Activated T-helper 2 cell treated with anti-CD3 and anti-CD28 coated beads, Interferon-gamma antibody, Interleukin-2, Interleukin-4, amounts not matched to agents 10 μg/mL and 5 μg/mL and 100 μg/mL, durations not matched to agents 14 hours and 24 hours and 36 hours (primary cell): ENCODE data around the gene VEGFD. TPM values are rescaled to one million over a fixed set of nuclear protein-coding genes. Genes with fewer than 3 reads are reported as not detected.
"Not testable (repeated sequence)": the region's sequence is repeated elsewhere in the genome, so short reads cannot be mapped to it uniquely, and the experiment has no call there.

Experiments used
- DNase-seq: peaks from one replicate; pipeline ENCODE4 v3.0.0; 2021; ENCODE audit warnings: low spot score
- H3K27ac Mint-ChIP-seq: one replicate; pipeline ENCODE4 v1.8.0; 2021; ENCODE audit warnings: mixed read lengths
- H3K27me3 Mint-ChIP-seq: one replicate; pipeline ENCODE4 v1.8.0; 2021; ENCODE audit warnings: low read depth, mixed read lengths
- H3K36me3 Mint-ChIP-seq: one replicate; pipeline ENCODE4 v1.8.0; 2021; ENCODE audit warnings: low read depth, mixed read lengths
- H3K4me1 Mint-ChIP-seq: one replicate; pipeline ENCODE4 v1.8.0; 2021; ENCODE audit warnings: low read depth, mixed read lengths
- H3K4me3 Mint-ChIP-seq: one replicate; pipeline ENCODE4 v1.8.0; 2021; ENCODE audit warnings: low read depth, mild to moderate bottlenecking, moderate library complexity, mixed read lengths
- H3K9me3 Mint-ChIP-seq: one replicate; pipeline ENCODE4 v1.8.0; 2021; ENCODE audit warnings: mixed read lengths
- intact Hi-C: fragments of 100-400 bp; cut with micrococcal nuclease; formaldehyde crosslinking; loops from one replicate; pipeline ENCODE4 v1.15.1; 2023
- total RNA-seq: library from RNA; stranded (reverse); gene quantifications from 2 replicates; pipeline ENCODE4 v1.2.3, GENCODE V29; 2022

The VEGFD gene
- total RNA-seq, 1 donor from 2014 or later, result not detected

GRCh38 chrX:15319075-15319474 lies 65.1 kb downstream of the VEGFD start:
- H3K4me1 Mint-ChIP-seq, result no peaks in the 10 kb centered on the region
- H3K27ac Mint-ChIP-seq, result no peak overlapping the region
- intact Hi-C loops, result no loop called here
- no peak overlapping the region for H3K4me3 Mint-ChIP-seq
- no peaks in the 10 kb centered on the region for H3K27me3 Mint-ChIP-seq
- no peak for DNase-seq
- peaks cover 33% of the 10 kb centered on the region for H3K36me3 Mint-ChIP-seq
- H3K9me3 Mint-ChIP-seq, result no peaks in the 10 kb centered on the region

DNA sequence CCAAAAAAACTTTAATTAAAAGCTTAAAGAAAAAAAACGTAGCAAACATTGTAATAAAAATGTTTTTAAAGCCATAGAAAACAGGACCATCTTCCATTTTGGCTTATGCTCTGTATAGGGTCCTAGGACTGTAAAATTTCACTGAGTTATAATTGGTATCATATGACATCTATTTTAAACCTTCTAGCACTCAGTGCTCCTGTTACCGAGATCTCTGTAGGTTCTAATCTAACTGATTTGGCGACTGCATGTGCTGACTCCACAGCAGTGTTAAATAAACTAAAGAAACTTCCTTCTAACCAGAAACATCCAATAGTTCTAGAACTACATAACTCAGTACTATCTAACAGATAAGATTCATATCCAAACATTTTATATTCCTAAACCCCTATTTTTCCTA lies 68.7 kb downstream of the VEGFD start, which contains the start of gene ASB11:
Gene ASB11 (minus strand): TSS at position 132 of the 400 bp plus-strand sequence. CDS start 35 bp downstream, at position 97.
- no peaks in the 10 kb centered on the region for H3K27me3 Mint-ChIP-seq
- H3K4me1 Mint-ChIP-seq, result no peaks in the 10 kb centered on the region
- peaks cover 13% of the 10 kb centered on the region for H3K36me3 Mint-ChIP-seq
- no peaks in the 10 kb centered on the region for H3K9me3 Mint-ChIP-seq
- H3K4me3 Mint-ChIP-seq, result no peak within 1 kb of the TSS
- no peak within 1 kb of the TSS for H3K27ac Mint-ChIP-seq
- intact Hi-C loops, result no loop called here
- no peak for DNase-seq

- Mint-ChIP-seq H3K4me1 (no peaks in the 10 kb centered on the region), H3K27ac (no peak overlapping the region), H3K36me3 (peaks cover 8% of the 10 kb centered on the region), H3K27me3 (no peaks in the 10 kb centered on the region), H3K4me3 (no peak overlapping the region), H3K9me3 (no peaks in the 10 kb centered on the region)
- intact Hi-C loops, result no loop called here
- DNase-seq, result no peak
Measured at GRCh38 chrX:15314472-15314871, 69.7 kb downstream of the VEGFD start.

DNA sequence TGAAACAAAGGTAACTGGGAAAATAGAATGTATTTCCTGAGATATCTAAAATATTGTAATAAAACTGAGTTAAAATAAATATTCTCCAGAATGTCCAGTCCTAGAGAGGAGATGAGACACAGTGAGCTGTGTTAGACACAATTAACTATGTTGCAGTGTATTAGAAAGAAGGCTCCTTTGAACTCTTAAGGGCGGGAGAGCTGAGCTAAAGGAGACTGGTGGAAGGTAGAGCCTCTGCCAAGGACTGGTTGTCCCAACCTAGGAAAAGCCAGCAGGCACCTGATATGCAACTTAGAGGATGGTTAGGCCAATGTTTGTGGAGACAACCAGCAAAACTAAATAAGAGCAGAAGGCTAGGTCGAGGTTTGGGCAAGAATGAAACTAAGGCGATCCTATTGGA lies 73.1 kb downstream of the VEGFD start:
- H3K9me3 Mint-ChIP-seq, result no peaks in the 10 kb centered on the region
- H3K36me3 Mint-ChIP-seq, result no peaks in the 10 kb centered on the region
- H3K4me1 Mint-ChIP-seq, result no peaks in the 10 kb centered on the region
- H3K27ac Mint-ChIP-seq, result no peak overlapping the region
- no peak overlapping the region for H3K4me3 Mint-ChIP-seq
- intact Hi-C loops, result no loop called here
- H3K27me3 Mint-ChIP-seq, result no peaks in the 10 kb centered on the region
- no peak for DNase-seq

DNA sequence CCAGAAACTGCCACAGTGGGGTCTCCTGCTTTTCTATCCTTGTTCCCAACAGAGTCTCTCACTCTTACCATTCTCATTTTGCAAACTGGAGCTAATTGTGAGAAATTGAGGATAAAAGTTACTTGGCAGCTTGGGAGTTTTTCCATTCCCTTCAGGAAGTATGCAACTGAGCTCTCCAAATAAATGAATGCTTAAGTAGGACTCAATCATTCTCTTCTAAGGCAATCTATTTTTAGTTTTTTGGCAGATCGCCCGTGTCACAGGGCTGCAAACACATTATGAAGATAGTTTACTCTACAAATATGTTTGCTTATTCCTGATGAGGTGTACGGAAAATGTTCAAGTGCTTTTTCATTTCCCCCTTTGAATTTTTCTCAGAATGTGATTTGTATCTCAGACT lies 74.1 kb downstream of the VEGFD start:
- Mint-ChIP-seq H3K27ac (no peak overlapping the region), H3K4me1 (no peaks in the 10 kb centered on the region), H3K9me3 (no peaks in the 10 kb centered on the region), H3K36me3 (no peaks in the 10 kb centered on the region), H3K27me3 (no peaks in the 10 kb centered on the region), H3K4me3 (no peak overlapping the region)
- DNase-seq, result no peak
- intact Hi-C loops, result no loop called here

DNA sequence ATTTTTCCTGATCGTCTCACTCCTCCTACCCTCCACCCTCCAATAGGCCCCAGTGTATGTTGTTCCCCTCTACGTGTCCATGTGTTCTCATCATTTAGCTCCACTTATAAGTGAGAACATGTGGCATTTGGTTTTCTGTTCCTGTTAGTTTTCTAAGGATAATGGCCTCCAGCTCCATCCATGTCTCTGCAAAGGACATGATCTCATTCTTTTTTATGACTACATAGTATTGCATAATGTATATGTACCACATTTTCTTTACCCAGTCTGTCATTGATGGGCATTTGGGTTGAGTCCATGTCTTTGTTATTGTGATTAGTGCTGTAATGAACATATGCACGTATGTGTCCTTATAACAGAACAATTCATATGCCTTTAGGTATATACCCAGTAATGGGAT lies 78.3 kb downstream of the VEGFD start:
- H3K27me3 Mint-ChIP-seq, H3K4me3 Mint-ChIP-seq, H3K9me3 Mint-ChIP-seq, DNase-seq, H3K4me1 Mint-ChIP-seq, H3K27ac Mint-ChIP-seq, intact Hi-C loops, H3K36me3 Mint-ChIP-seq: not testable (repeated sequence)

DNA sequence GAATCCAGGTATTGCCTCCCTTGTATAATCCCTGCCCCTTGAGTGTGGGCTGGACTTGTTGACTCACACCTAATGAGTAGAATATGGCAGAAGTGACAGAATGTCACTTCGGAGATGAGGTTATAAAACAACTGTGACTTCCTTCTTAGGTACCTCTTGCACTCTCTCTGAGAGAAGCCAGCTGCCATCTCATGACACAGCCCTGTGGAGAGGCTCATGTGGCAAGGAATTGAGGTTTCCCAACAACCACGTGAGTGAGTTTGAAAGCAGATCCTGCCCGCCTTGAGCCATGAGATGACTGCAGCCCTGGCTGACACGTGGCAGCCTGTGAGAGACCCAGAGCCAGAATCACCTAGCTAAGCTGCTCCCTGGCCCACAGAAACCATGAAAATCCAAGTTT lies 82.3 kb downstream of the VEGFD start:
- no peak overlapping the region for H3K27ac Mint-ChIP-seq
- intact Hi-C loops, result loop anchor here (5.0 kb wide), 1 partner anchor 165 kb away; no protein-coding TSS in a partner anchor

DNA sequence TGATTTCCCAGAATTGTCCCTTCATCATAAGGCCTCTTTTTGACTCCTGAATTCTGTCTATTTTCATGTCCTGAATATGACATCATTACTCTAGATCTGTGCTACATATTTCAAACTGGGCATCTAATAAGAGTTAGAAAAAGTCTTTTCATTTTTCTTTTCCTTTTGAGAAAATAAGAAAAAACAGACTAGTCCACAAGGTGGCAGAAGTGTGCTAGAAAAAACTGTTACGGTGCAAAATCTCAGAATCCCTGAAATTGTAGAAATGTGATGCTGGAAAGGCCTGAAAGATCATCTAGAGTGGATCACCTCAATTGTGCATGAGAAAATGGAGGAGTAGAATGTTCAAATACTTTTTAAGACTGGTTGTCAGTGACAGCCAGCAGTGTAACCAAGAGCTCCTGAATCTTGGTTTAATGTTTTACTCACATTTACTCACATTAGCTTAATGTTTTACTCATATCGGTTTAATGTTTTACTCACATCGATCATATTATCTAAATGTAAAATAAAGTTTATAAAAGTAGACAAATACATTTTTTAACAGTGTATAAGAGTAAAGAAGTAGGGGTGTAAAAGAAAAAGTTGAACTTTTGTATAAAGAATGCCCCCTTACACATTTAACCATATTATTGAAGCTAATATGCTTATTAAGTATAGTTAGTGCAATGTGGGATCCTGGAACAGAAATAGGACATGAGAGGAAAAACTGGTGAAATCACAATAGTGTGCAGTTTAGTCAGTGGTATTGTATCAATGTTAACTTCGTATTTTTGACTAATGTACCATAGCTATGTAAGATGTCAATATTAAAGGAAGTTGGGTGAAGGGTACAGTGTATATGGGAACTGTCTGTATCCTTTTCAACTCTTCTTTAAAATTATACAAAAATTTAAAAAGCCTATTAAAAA lies 84.0 kb downstream of the VEGFD start:
- no peaks in the 10 kb centered on the region for H3K27me3 Mint-ChIP-seq
- peaks cover 7% of the 10 kb centered on the region for H3K4me1 Mint-ChIP-seq
- no peak overlapping the region for H3K27ac Mint-ChIP-seq
- H3K36me3 Mint-ChIP-seq, result no peaks in the 10 kb centered on the region
- H3K4me3 Mint-ChIP-seq, result no peak overlapping the region
- no peak for DNase-seq
- intact Hi-C loops, result loop anchor here (5.0 kb wide), 1 partner anchor 167 kb away; no protein-coding TSS in a partner anchor
- H3K9me3 Mint-ChIP-seq, result no peaks in the 10 kb centered on the region

More for the DNA sequence above, 82.3 kb downstream of the VEGFD start:
- H3K27me3 Mint-ChIP-seq, result no peaks in the 10 kb centered on the region
- peaks cover 7% of the 10 kb centered on the region for H3K4me1 Mint-ChIP-seq
- no peak overlapping the region for H3K4me3 Mint-ChIP-seq
- H3K36me3 Mint-ChIP-seq, result no peaks in the 10 kb centered on the region
- no peaks in the 10 kb centered on the region for H3K9me3 Mint-ChIP-seq
- DNase-seq, result no peak

DNA sequence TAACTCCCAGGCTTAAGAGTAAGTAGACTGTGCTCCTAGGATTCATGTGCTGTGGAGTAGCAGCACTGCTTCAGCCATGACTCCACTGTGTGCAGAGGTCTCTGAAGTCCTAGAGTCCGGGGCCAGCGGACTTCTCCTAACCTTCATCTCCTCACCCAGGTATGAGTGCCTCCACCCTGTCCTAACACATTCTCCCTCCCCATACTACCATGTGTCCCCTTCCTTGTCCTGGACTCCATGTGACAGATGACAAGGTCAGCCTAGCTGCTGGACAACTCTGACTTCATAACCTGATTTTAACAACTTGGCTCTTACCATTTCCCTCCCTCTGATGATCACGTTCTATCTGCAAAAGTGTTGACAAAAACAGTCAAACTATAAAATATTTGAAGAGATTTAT lies 85.4 kb downstream of the VEGFD start:
- Mint-ChIP-seq H3K4me3 (no peak overlapping the region), H3K9me3 (no peaks in the 10 kb centered on the region), H3K27me3 (no peaks in the 10 kb centered on the region), H3K4me1 (peaks cover 7% of the 10 kb centered on the region), H3K27ac (no peak overlapping the region), H3K36me3 (no peaks in the 10 kb centered on the region)
- no peak for DNase-seq
- intact Hi-C loops, result no loop called here

GRCh38 chrX:15298201-15298600 lies 86.0 kb downstream of the VEGFD start:
- Mint-ChIP-seq H3K36me3 (no peaks in the 10 kb centered on the region), H3K27ac (no peak overlapping the region), H3K4me1 (peaks cover 7% of the 10 kb centered on the region), H3K9me3 (no peaks in the 10 kb centered on the region), H3K27me3 (no peaks in the 10 kb centered on the region), H3K4me3 (no peak overlapping the region)
- intact Hi-C loops, result no loop called here
- DNase-seq, result no peak

Other genes with a start within 250 kb of the VEGFD start
- 0.11 and 0.78 TPM in 2 replicates for gene ASB9, start 114.3 kb downstream of the VEGFD start, total RNA-seq
- not detected in 2 replicates for gene ASB11, start 68.8 kb downstream of the VEGFD start, total RNA-seq
- 40.6 and 43.3 TPM in 2 replicates for gene PIGA, start 48.9 kb downstream of the VEGFD start, total RNA-seq
- 5.1 and 5.9 TPM in 2 replicates for gene PIR, start 108.9 kb upstream of the VEGFD start, total RNA-seq
- gene BMX, start 116.4 kb upstream of the VEGFD start, total RNA-seq, result not detected in 2 replicates
- not detected in 2 replicates for gene ACE2, start 216.5 kb upstream of the VEGFD start, total RNA-seq